ENCODE results near the gene IZUMO1.

GRCh38 chr19:48713041-48713863, 33.5 kb downstream of the IZUMO1 start:
- TF ChIP-seq CTCF (IDR thresholded peaks at IDR 0.05) = peak in 1 of 3 donors; percentile 17
- TF ChIP-seq POLR2AphosphoS5 (IDR thresholded peaks at IDR 0.05) = no peak

Data from breast epithelium (tissue), 3 donors.